Spleen (tissue), 11 donors: Measurements from ENCODE around the gene TUBGCP6. TPM values are rescaled to one million over a fixed set of nuclear protein-coding genes. Genes with fewer than 3 reads are reported as not detected.

Experiments
- DNase-seq: peaks from one replicate; pipeline ENCODE4 v3.0.0-alpha.2; 2020
- H3K27ac ChIP-seq, 8 donors: fragments of 200-600 bp; sonication (generic) in 7 of 8; 1 replicate in 4 of 8; 2 replicates in 4 of 8; pipeline versions ENCODE4 v1.5.0 to v1.8.0; 2016 to 2021; ENCODE audit warnings: inconsistent platforms in 4 of 8, mild to moderate bottlenecking in 4 of 8, moderate library complexity in 1 of 8
- H3K27me3 ChIP-seq, 7 donors: fragments of 200-600 bp; sonication (generic) in 6 of 7; replicated peaks in 1 of 7; 1 replicate in 4 of 7; 2 replicates in 3 of 7; pipeline versions ENCODE4 v1.5.0 to v1.8.0; 2016 to 2021; ENCODE audit warnings: inconsistent platforms in 3 of 7, mild to moderate bottlenecking in 1 of 7
- H3K36me3 ChIP-seq, 6 donors: fragments of 200-600 bp; sonication (generic) in 5 of 6; 1 replicate in 4 of 6; 2 replicates in 2 of 6; pipeline versions ENCODE4 v1.5.0 to v1.8.0; 2016 to 2021; ENCODE audit warnings: inconsistent platforms in 2 of 6
- H3K4me1 ChIP-seq, 6 donors: fragments of 200-600 bp; sonication (generic) in 5 of 6; 1 replicate in 3 of 6; 2 replicates in 3 of 6; pipeline versions ENCODE4 v1.5.0 to v1.8.0; 2016 to 2021; ENCODE audit warnings: inconsistent platforms in 3 of 6
- H3K4me3 ChIP-seq, 8 donors: fragments of 200-600 bp; sonication (generic) in 7 of 8; 1 replicate in 4 of 8; 2 replicates in 4 of 8; pipeline versions ENCODE4 v1.5.0 to v1.8.0; 2016 to 2021; ENCODE audit warnings: inconsistent platforms in 4 of 8, mild to moderate bottlenecking in 4 of 8, moderate library complexity in 2 of 8
- H3K9me3 ChIP-seq, 8 donors: fragments of 200-600 bp; sonication (generic) in 7 of 8; 1 replicate in 4 of 8; 2 replicates in 4 of 8; pipeline versions ENCODE4 v1.5.0 to v1.8.0; 2016 to 2021; ENCODE audit warnings: inconsistent platforms in 4 of 8
- CTCF ChIP-seq, 11 experiments: fragments of 200-600 bp in 7 of 11; fragments of 450-650 bp in 4 of 11; sonication (generic) in 4 of 11; IDR thresholded peaks in 8 of 11; conservative IDR thresholded peaks in 3 of 11; 1 replicate in 7 of 11; 2 replicates in 4 of 11; pipeline versions ENCODE4 v1.4.0 to v1.8.0; 2016 to 2021; ENCODE audit warnings: antibody characterized with exemption in 11 of 11, inconsistent platforms in 4 of 11, mild to moderate bottlenecking in 1 of 11
- POLR2A ChIP-seq, 3 donors: fragments of 450-650 bp; IDR thresholded peaks; one replicate each; pipeline ENCODE4 v1.5.1; 2017; ENCODE audit warnings: antibody characterized with exemption in 3 of 3, mild to moderate bottlenecking in 1 of 3
- POLR2AphosphoS5 ChIP-seq, 3 donors: sonication (generic); formaldehyde crosslinking; IDR thresholded peaks; one replicate each; pipeline ENCODE4 v1.5.1; 2017; ENCODE audit warnings: antibody characterized with exemption in 3 of 3
- WGBS, 5 donors: extraction: QIAGEN DNeasy Blood & Tissue Kit in 3 of 5; methylation state at CpG; one replicate each; pipeline versions ENCODE4 v1.1.5 to v1.1.7; 2013 to 2018; 5-methylcytosine and 5-hydroxymethylcytosine counted together
- intact Hi-C: fragments of 100-400 bp; cut with DNase I; formaldehyde crosslinking; loops from one replicate; pipeline ENCODE4 v1.15.0; 2023; ENCODE audit warnings: low total_unique reads
- polyA plus RNA-seq, 3 donors: library from polyadenylated mRNA; stranded (reverse); fragments of 200-250 nt; gene quantifications; one replicate each; pipeline ENCODE4 v1.2.1, GENCODE V29; 2013
- total RNA-seq, 7 donors: library from RNA; depleted of rRNA in 3 of 7; stranded (reverse); fragments of >200 nt in 3 of 7; fragmentation: NEBNext Ultra II Directional in 4 of 7; extraction: Animal tissue kit (Norgen Biotek cat#: 25700) in 4 of 7; gene quantifications; one replicate each; pipeline versions ENCODE4 v1.1.0 to v1.2.1, GENCODE V29; 2016 to 2021
- donor health status: healthy with polysubstance abuse.
- donor health status: DM: no; HTN: no; CAD: no; lungs with moderate emphysema.
- donor health status: DM: no; HTN: no; CAD: no.
- donor health status: Bipolar disorder and iron deficiency.
- donor health status: healthy.
- donor health status: DM: no; HTN: no; CAD: no.
- donor health status: DM: yes; HTN: yes; CAD: no.

Gene TUBGCP6
- total and polyA plus RNA-seq, 10 donors: 36.0 to 98.0 (median 69.3) TPM

GRCh38 chr22:50260434-50260800 lies 15.6 kb upstream of the TUBGCP6 start:
- Histone ChIP-seq H3K36me3 (no peaks in the 10 kb centered on the region), H3K4me3 (peak overlapping the region in 6 of 8 donors; percentile 35 to 73 (median 38)), H3K4me1 (peaks cover 5 to 32% (median 21%) of the 10 kb centered on the region in 6 donors), H3K9me3 (no peaks in the 10 kb centered on the region), H3K27ac (no peak overlapping the region), H3K27me3 (peaks cover 0 to 62% (median 23%) of the 10 kb centered on the region in 7 donors)
- TF ChIP-seq POLR2AphosphoS5 (IDR thresholded peaks at IDR 0.05): no peak
- no peak for TF ChIP-seq POLR2A (IDR thresholded peaks at IDR 0.05)
- no peak for TF ChIP-seq CTCF (IDR thresholded peaks at IDR 0.05 in 8 of 11, conservative IDR thresholded peaks at IDR 0.05 in 3 of 11)
- no peak for DNase-seq
- WGBS, 5 donors: 27 to 41% (median 29%) methylated on average over 7 to 11 of the region's 11 CpGs; no CpG with 5 or more reads in 1 of the 5 donors
- intact Hi-C loops: no loop called here

- H3K9me3 ChIP-seq: no peaks in the 10 kb centered on the region
- H3K27me3 ChIP-seq: peaks cover 0 to 62% (median 23%) of the 10 kb centered on the region in 7 donors
- no peak for DNase-seq
- no peaks in the 10 kb centered on the region for H3K36me3 ChIP-seq
- no peak overlapping the region for H3K27ac ChIP-seq
- WGBS, 5 donors: 91 to 95% (median 94%) methylated on average over 12 to 15 of the region's 15 CpGs
- H3K4me1 ChIP-seq: peaks cover 5 to 32% (median 21%) of the 10 kb centered on the region in 6 donors
- no peak overlapping the region for H3K4me3 ChIP-seq
- intact Hi-C loops: no loop called here
- TF ChIP-seq POLR2A (IDR thresholded peaks at IDR 0.05) (no peak), POLR2AphosphoS5 (IDR thresholded peaks at IDR 0.05) (no peak), CTCF (IDR thresholded peaks at IDR 0.05 in 8 of 11, conservative IDR thresholded peaks at IDR 0.05 in 3 of 11) (no peak)
Measured at GRCh38 chr22:50259302-50259701, 14.5 kb upstream of the TUBGCP6 start.

GRCh38 chr22:50258361-50259292 lies 13.8 kb upstream of the TUBGCP6 start:
- H3K36me3 ChIP-seq: no peaks in the 10 kb centered on the region
- no peaks in the 10 kb centered on the region for H3K9me3 ChIP-seq
- peaks cover 0 to 55% (median 23%) of the 10 kb centered on the region in 7 donors for H3K27me3 ChIP-seq
- no peak for TF ChIP-seq CTCF (IDR thresholded peaks at IDR 0.05 in 8 of 11, conservative IDR thresholded peaks at IDR 0.05 in 3 of 11)
- TF ChIP-seq POLR2A (IDR thresholded peaks at IDR 0.05): no peak
- no peak for TF ChIP-seq POLR2AphosphoS5 (IDR thresholded peaks at IDR 0.05)
- no peak for DNase-seq
- intact Hi-C loops: no loop called here
- no peak overlapping the region for H3K27ac ChIP-seq
- WGBS, 5 donors: 88 to 95% (median 90%) methylated on average over 19 to 24 of the region's 24 CpGs
- H3K4me1 ChIP-seq: peaks cover 5 to 32% (median 21%) of the 10 kb centered on the region in 6 donors
- H3K4me3 ChIP-seq: no peak overlapping the region
